ENCODE results near the gene MYH9. TPM values are rescaled to one million over a fixed set of nuclear protein-coding genes. Genes with fewer than 3 reads are reported as not detected.
"Not testable (repeated sequence)": the region's sequence is repeated elsewhere in the genome, so short reads cannot be mapped to it uniquely, and the experiment has no call there.

Gene MYH9
- polyA plus RNA-seq, 3 donors: 250 to 336 (median 293) TPM

DNA sequence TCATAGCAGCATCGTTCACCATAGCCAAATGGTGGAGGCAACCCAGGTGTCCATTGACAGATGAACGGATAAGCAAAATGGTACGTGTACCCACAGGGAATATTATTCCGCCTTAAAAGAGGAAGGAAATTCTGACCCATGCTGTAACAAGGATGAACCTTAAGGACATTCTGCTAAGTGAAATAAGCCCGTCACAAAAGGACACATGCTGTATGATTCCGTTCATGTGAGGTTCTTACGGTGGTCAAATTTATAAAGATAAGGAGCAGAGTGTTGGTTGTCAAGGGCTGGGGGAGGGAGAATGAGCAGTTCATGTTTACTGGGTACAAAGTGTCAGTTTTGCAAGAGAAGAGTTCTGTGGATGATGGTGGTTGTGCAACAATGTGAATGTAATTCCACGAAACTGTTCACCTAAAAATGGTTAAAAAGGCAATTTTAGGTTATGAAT lies 108.5 kb downstream of the MYH9 start:
- DNase-seq: no peak

DNA sequence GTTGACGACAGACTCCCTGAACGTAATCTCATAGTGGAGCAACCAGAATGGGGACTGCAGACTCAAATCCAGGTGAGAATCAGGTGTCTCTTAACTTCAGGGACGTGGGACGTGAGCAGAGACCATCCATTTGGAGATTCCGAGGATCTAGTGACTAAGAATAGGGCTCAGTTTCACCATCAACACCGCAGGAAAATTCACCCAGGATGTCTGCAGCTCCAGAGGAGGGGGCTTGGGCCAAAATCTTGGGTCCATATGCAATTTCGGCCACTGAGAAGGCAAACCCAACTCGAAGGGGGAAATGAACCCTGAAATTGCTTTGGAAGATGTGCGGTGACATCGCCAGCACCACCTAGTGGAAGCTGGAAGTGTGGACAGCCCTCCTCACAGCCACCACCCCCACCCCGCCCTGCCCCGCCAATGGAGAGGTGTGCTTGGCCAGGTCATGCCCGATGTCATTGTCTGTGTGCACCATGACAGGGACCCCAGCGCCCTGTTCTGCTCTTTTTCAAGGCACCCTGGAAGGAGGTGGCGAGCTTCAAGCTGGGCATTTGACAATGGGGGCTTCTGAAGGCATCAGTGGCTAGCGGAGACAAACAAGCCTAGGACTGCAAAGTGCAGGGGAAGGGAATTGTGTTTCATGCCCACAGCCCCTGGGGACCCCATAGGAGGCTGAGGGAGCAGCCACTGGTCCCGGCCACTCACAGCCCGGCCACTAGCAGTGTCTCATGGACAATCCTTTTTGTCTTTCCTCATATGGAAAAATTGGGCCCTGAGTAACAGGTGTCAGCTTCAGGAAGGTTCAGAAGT lies 110.1 kb downstream of the MYH9 start:
- peak; percentile 52 for DNase-seq

DNA sequence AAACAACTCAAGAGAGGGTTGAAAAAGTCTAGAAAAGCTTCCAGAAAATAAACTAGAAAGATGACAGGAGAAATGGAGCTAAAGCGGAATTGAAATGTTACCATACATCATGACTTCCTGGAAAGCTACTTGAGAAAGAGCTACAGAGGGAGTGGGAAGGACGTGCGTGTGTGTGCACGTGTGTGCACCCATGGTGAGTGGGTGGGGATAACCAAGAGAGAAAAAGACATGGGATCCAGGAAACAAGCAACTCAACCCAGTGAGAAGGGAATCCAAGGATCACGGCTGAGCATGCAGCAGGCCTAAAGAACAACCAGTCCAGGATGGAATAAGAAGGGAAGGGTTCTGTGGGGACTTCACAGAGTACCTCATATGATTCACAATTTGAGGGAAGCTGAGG lies 113.2 kb downstream of the MYH9 start:
- DNase-seq: no peak

DNA sequence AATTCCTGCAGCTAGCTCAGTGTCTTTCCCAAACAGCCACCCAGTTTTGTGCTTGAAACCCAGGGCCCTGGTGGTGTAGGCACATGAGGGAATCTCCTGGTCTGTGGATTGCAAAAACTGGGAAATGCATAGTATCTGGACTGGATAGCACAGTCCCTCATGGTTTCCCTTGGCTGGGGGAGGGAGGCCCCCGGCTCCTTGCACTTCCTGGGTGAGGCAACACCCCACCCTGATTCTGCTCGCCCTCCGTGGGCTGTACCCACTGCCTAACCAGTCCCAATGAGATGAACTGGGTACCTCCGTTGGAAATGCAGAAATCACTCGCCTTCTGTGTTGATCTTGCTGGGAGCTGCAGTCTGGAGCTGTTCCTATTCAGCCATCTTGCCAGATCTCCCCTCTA lies 115.8 kb downstream of the MYH9 start:
- not testable (repeated sequence) for DNase-seq

DNA sequence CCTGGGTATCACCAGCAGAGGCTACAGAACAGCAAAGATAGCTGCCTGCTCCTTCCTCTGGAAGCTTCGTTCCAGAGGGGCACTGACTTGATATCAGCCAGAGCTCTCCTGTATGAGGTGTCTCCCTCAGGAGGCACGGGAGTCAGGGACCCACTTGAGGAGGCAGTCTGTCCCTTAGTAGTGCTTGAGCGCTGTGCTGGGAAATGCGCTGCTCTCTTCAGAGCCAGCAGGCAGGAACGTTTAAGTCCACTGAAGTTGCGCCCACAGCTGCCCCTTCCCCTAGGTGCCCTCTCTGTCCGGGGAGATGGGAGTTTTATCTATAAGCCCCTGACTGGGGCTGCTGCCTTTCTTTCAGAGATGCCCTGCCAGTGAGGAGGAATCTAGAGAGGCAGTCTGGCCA lies 116.5 kb downstream of the MYH9 start:
- not testable (repeated sequence) for DNase-seq

DNA sequence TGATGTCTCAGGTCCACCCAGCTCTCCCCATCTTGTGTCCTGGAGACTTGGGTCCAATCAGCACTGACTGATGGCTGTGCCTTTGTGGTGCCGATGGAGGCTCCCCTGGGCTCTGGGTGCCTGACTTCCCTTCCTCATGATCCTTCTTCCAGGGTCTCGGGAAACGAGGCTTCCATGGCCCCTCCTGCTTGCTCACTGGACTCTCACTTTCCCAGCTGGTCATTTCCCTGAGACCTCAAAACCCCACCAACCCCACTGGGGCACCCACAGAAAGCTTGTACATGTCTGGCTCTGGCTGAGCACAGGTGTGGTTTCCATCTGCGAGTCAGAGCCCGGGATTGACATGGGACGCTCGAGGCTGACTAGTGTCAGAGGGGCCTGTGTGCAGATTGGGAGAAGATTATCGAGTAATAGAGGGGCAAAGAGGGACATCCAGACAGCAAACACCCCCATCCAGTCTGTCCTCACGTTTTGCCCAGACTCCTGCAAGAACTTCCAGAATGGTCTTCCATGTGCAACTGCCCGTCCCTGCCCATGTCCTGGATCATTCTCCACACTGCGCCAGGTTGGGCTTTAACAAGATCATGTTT lies 119.8 kb downstream of the MYH9 start:
- DNase-seq: no peak

DNA sequence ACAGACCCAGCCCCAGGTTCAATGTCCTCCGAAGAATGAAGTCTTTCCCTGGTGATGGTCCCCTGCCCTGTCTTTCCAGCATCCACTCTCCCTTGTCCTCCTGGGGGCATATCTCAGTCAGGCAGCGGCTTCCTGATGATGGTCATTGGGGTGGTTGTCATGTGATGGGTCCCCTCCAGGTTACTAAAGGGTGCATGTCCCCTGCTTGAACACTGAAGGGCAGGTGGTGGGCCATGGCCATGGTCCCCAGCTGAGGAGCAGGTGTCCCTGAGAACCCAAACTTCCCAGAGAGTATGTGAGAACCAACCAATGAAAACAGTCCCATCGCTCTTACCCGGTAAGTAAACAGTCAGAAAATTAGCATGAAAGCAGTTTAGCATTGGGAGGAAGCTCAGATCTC lies 120.7 kb downstream of the MYH9 start:
- DNase-seq: no peak

DNA sequence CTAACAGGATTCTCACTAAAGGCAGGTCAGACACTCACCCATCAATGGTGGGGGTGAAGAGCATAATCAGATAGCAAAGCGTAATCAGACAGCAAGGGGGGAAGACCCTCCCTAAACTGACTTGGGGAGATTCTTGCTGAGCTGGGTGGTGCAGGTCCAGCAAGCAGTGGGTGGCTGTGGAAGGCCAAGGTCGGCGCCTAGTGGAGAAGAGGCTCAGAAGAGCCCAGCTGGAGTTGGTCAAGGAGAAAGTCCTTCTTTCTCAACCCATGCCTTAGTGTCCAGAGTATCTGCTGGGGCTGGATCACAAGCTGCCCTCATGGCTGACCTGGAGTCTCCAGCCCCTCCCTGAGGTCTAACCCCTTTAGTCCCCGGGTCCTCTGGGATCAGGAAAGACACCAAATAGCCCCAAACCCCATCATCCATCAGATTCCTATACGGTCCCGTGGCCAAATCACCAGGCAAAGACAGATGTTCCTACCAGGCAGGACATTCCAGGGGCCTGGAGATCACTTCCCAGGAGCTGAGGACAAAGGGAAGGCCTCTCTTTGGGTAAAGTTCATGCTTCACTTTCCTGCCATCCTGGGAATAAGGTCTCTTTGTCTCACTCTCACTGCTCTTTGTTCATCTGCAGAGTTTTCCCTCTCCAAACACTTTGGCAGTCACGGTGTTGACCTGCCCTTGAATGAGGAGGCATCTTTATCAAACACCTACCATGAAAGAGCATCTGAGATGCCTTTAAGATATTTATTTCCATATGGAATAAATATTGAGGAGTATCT lies 123.7 kb downstream of the MYH9 start:
- not testable (repeated sequence) for DNase-seq

DNA sequence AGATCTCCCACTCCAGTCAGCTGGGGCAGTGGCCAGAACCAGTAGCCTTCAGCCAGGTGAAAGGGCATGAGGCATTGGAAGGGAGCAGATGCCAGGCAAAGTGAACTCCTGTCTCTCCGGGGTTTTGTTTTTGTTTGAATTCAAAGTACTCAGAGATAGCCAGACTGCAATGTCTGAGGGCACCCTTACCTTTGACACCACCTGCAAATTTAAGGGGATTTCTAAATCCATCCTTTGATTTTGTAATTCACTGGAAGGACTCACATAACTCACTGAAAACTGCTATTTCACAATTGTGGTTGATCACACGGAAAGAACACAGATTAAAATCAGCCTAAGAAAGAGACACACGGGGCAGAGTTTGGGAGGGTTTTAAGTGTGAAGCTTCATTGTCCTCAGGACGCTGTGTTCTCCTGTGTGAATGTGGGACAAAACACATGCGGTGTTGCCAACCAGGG lies 124.5 kb downstream of the MYH9 start:
- not testable (repeated sequence) for DNase-seq

DNA sequence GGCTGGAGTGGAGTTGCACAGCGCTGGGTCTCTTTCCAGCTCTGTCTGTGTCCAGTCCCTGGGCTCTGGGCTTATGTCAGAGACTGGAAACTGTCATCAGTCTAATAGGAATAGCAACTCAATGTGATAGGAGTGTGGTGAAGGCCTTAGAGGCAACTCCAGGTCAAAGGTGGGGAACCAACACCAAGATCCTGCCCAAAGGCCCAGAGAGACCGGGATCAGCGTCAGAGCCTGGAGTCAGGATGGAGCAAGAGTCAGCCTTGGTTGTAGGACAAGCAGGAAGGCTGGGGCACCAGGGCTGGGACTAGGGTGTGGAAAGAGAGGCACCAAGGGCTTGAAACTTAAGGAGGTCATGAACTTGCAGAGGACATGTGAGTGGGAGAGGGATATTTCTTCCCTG lies 125.5 kb downstream of the MYH9 start:
- not testable (repeated sequence) for DNase-seq

DNA sequence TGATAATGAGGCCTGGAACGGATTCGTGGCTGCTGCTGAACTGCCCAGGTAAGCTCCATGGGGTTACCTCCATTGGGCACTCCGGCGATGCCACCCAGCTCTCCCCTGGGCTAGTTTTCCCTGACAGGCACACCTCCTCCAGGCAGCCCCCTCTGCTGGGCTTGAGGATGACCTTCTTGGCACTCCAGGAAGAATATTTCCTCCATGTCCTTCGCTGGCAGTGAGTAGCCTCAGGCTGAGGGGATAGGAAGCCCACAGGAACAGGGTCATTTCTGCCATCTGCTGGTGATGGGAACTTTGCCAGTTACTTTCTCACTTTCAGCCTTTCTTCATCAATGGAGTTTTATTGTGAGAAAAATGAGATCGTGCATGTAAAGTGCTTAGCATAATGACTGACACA lies 126.1 kb downstream of the MYH9 start:
- not testable (repeated sequence) for DNase-seq

DNA sequence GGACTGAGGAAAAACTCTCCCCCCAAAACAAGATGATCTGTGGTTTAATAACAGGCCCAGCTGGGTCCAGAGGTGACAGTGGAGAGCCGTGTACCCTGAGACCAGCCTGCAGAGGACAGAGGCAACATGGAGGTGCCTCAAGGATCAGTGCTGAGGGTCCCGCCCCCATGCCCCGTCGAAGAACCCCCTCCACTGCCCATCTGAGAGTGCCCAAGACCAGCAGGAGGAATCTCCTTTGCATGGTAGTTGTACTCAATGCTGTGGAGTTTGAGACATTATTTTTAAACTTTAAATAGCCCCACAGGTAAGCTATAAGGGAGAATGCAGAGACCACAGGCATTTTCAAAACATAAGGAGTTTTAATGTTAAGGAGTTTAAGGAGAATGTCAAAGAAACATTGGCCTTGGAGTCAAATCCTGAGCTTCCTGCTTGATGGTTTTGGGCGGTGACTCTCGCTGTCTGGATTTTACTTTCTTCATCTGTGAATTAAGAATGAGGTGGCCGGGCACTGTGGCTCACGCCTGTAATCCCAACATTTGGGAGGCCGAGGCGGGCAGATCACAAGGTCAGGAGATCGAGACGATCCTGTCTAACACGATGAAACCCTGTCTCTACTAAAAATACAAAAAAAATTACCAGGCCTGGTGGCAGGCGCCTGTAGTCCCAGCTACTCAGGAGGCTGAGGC lies 128.0 kb downstream of the MYH9 start:
- DNase-seq: no peak

DNA sequence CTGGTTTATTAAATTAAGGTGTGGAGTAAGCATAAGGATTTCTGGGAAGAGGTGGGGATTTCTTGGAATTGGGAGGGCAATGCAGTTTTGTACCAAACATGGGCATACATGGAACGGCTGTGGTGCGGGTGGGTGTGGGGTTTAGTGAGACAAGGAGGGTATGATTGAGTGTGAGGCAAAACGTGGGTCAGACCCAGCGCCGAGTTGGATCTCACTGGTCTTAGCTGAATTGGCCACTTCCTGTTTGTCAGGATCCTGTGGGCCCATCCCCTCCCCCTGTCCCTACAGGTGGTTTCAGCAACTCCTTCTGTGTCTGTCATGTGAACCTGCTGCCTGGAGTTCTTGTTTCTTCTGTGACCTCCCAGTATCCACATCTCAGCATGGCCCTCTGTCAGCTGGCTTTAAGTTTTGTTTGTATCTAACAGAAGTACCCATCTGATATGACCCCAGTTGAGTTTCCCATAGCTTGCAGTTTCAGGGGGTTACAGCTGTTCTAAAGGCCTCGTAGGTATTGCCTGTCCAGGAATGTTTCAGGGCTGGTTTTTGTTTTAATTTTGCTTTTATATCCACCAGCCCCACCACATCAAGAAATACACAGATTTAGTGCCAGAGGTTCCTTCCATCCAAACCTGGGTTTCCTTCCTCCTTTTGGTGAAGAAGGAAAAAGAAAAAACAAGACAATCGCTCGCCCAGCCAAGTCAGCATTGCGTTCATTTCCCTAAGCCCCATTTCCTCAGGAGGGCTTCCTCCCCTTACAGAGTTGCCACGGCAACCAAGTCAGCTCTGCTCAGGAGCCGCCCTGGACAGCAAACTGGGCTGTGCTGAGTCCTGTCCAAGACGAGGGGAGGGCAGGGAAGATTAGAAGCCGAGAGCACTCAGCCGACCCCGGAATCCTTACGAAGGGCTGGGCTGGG lies 128.8 kb downstream of the MYH9 start:
- no peak for DNase-seq

DNA sequence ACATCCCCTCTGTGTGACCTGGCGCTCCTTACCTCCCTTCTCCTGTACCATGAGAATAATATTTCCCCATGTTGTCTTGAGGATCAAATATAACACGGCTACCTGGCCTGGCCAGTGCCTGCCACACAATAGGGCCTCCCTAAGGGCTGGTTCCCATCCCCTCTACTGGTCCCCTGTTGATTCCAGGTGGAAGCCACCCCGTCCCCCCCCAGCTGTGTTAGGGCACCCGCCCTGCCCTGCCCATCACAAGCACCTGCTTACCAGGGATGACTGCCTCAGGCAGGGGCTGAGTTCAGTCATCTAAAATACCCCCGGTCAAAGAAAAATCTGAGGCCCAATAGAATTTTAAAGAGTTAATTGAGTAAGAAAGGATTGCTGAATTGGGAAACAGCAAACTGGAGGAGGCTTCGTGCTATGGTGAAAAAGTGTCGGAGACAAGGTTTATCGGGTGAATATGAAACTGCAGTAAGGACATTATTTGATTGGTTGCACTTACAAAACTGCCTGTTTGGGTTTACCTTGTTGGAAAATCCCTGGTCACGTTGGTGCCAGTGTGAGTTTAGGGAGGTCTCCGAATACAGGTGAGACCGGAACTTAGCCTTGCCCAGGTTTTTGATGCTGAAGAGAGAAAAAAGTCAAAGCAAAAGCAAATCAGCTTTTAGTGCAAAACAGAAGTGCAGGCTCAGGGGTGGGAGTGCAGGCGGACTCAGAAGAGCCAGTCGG lies 129.7 kb downstream of the MYH9 start:
- DNase-seq: no peak

DNA sequence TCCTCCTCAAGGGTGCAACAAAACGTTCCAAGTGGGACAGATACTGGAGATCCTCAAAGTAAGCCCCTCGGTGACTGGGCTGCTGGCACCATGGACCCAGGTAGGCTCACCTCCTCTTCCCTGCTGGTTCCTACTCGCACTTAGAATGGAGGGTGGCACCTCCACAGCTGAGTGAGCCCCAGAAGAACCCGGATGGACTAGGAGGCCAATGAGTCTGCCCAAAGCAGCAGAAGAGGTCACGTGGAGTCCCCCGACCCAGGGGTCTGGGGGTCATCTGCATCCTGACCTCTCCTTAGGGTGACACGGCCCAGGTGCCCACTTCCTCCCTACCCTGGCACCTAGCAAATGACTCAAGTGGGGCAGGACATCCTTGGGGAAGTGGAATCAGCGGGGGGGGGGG lies 130.5 kb downstream of the MYH9 start:
- DNase-seq: no peak

DNA sequence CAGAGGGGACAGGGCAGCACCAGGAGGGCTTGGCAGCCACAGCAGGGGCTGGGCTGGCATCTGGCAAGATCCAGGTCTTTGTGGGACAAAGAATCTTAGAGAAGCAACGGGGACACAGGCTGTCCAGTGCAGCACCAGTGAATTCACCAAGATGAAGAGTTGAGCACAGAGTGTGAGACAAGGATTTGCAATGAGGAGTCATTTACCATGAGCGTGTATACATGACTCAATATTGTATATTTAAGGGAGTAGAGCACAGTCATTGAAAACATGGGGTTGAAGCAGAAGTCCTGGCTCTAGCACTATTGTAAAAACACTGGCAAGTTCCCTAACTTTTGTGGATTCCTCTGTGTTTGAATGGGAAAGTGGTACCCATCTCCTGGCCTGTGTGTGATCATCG lies 131.3 kb downstream of the MYH9 start:
- DNase-seq: no peak

DNA sequence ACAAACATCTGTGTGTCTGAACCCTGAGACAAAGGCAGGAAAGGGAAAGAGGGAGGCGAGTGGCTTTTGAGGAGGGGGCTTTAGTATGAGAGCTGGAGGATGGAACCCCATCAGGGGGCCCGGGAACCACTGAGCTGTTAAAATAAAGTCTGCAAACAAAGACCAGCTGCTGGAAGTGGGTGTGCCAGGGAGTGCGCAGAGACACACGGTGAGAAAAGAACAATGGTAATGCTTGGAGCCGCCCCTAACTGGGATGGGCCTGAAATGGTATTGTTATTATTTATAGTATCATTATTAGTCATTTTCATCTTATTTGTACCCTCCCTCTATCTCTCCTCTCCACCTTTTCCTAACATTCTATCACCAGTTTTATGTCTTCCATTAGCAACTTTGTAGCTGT lies 132.2 kb downstream of the MYH9 start:
- not testable (repeated sequence) for DNase-seq

DNA sequence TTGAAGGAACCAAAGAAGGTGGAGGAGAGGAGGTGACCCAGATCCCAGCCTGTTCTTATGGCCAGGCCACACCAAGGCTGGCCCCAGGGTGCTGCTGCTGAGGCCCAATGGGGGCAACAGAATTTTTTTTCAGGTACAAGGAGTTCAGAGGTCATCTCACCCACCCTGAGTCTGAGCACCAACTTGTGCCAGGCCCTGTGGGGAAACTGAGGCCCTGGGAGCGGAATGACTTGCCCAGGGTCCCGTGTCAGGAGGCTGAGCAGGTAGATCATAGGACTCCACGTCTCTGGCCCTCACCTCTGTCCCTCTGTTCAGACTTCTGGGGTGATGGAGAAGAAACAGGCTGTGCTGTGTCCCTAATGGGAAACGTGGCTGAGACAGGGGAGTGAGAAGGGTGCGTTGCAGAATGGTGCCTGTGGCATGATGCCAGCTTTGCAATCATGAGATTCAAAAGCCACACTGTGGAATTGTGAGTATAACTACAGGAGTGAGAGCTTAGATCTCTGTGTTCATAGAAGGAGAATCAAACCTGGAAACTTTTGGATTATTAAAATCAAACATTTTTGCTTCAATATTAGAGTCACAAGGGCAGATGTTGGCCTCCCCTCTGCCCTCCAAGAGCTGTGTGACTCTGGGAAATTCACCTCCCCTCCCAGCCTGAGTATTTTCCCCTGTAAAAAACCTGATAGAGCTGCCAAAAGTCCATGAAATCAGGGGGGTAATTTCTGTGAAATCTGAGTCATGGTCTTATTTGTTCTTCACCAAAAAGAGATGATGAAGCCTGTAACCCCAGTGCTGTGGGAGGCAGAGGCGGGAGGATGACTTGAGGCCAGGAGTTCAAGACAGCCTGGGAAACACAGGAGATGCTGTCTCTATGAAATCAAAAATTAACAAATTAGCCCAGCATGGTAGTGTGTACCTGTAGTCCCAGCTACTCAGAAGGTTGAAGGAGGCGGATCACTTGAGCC lies 134.0 kb downstream of the MYH9 start:
- no peak for DNase-seq
